Caco-2 (cell line): ENCODE measurements around the gene BCR. TPM values are rescaled to one million over a fixed set of nuclear protein-coding genes. Genes with fewer than 3 reads are reported as not detected.

Source experiments
- BruUV-seq: library from RNA; stranded (reverse); fragments of 400-500 nt; replicated peaks from 2 replicates; lab custom pipeline; 2021; lab: Mats Ljungman, UMichigan
- CTCF ChIA-PET: fragments of 300-600 bp; sonication (Branson Sonifier 250); formaldehyde crosslinking; loops from one replicate; lab custom pipeline; 2022; ENCODE audit warnings: antibody characterized with exemption; lab: Charles Lee
- POLR2A ChIA-PET: fragments of 300-600 bp; sonication (Branson Sonifier 250); formaldehyde crosslinking; loops from one replicate; lab custom pipeline; 2022; ENCODE audit warnings: antibody characterized with exemption; lab: Charles Lee
- DNase-seq, 2 experiments: peaks; one replicate each; pipeline versions ENCODE4 v3.0.0 to v3.0.0-alpha.2; 2020 to 2022
- H3K27me3 ChIP-seq: replicated peaks from 2 replicates; pipeline ENCODE4 v1.6.0; 2011; ENCODE audit warnings: low read length; ENCODE audit not compliant: control insufficient read depth, insufficient read depth
- H3K36me3 ChIP-seq: 2 replicates; pipeline ENCODE4 v1.5.1; 2011; ENCODE audit warnings: low read length; ENCODE audit not compliant: control insufficient read depth, insufficient read depth
- H3K4me1 ChIP-seq: fragments of 250-450 bp; sonication (Bioruptor Pico); 2 replicates; pipeline ENCODE4 v1.5.1; 2020; ENCODE audit warnings: mild to moderate bottlenecking
- H3K4me3 ChIP-seq: 2 replicates; pipeline ENCODE4 v1.5.1; 2011; ENCODE audit warnings: low read depth, mild to moderate bottlenecking, control low read depth, low read length
- H3K9me3 ChIP-seq: fragments of 250-450 bp; sonication (Bioruptor Pico); 2 replicates; pipeline ENCODE4 v1.5.1; 2020; ENCODE audit warnings: mild to moderate bottlenecking, moderate library complexity
- H3K27ac Mint-ChIP-seq: one replicate; pipeline ENCODE4 v1.8.0; 2022; ENCODE audit warnings: mixed read lengths; ENCODE audit not compliant: unreplicated experiment
- H3K27me3 Mint-ChIP-seq: one replicate; pipeline ENCODE4 v1.8.0; 2022; ENCODE audit warnings: mixed read lengths; ENCODE audit not compliant: insufficient read depth, unreplicated experiment
- H3K36me3 Mint-ChIP-seq: one replicate; pipeline ENCODE4 v1.8.0; 2022; ENCODE audit warnings: mild to moderate bottlenecking, mixed read lengths; ENCODE audit not compliant: insufficient read depth, unreplicated experiment
- H3K4me1 Mint-ChIP-seq: one replicate; pipeline ENCODE4 v1.8.0; 2022; ENCODE audit warnings: low read depth, mixed read lengths; ENCODE audit not compliant: unreplicated experiment
- H3K4me3 Mint-ChIP-seq: one replicate; pipeline ENCODE4 v1.8.0; 2022; ENCODE audit warnings: mild to moderate bottlenecking, moderate library complexity, mixed read lengths; ENCODE audit not compliant: unreplicated experiment
- H3K9me3 Mint-ChIP-seq: one replicate; pipeline ENCODE4 v1.8.0; 2022; ENCODE audit warnings: mixed read lengths; ENCODE audit not compliant: unreplicated experiment
- intact Hi-C: fragments of 100-400 bp; cut with micrococcal nuclease; formaldehyde crosslinking; loops from one replicate; pipeline ENCODE4 v1.10.0; 2022; ENCODE audit not compliant: unreplicated experiment
- total RNA-seq: library from RNA; stranded (reverse); gene quantifications from 2 replicates; pipeline ENCODE4 v1.2.3, GENCODE V29; 2022
- TF ChIP-seq, protein P1 (sequence below), 2 experiments: fragments of 200-600 bp in 1 of 2; IDR thresholded peaks; 1 replicate in 1 of 2; 2 replicates in 1 of 2; pipeline versions ENCODE4 v1.5.1 to v1.8.0; 2011 to 2022; ENCODE audit warnings: antibody characterized with exemption in 1 of 2, control low read depth in 1 of 2, inconsistent platforms in 1 of 2, low read depth in 1 of 2, low read length in 1 of 2, mild to moderate bottlenecking in 1 of 2, moderate library complexity in 1 of 2; ENCODE audit not compliant: insufficient read depth in 1 of 2, severe bottlenecking in 1 of 2, unreplicated experiment in 1 of 2

The BCR gene
- total RNA-seq, 1 experiment from 2014 or later = 87.4 TPM

- Histone ChIP-seq H3K4me3 (no peak overlapping the region), H3K9me3 (no peaks in the 10 kb centered on the region), H3K36me3 (peaks cover under 1% of the 10 kb centered on the region; the same call in 1 of the 2 replicates), H3K27me3 (no peaks in the 10 kb centered on the region), H3K4me1 (no peaks in the 10 kb centered on the region)
- no peak for DNase-seq
- Mint-ChIP-seq H3K9me3 (no peaks in the 10 kb centered on the region), H3K27ac (no peak overlapping the region), H3K27me3 (no peaks in the 10 kb centered on the region), H3K4me1 (no peaks in the 10 kb centered on the region), H3K36me3 (peaks cover 73% of the 10 kb centered on the region), H3K4me3 (no peak overlapping the region)
- intact Hi-C loops = no loop called here
- ChIA-PET POLR2A (no interaction called here), CTCF (interaction anchor here (1.5 to 1.6 kb wide), 2 partner anchors 12 to 91 kb away, joined by 3 to 9 read pairs; no protein-coding TSS in a partner anchor)
- BruUV-seq = no TSS peak
- TF ChIP-seq, protein P1, sequence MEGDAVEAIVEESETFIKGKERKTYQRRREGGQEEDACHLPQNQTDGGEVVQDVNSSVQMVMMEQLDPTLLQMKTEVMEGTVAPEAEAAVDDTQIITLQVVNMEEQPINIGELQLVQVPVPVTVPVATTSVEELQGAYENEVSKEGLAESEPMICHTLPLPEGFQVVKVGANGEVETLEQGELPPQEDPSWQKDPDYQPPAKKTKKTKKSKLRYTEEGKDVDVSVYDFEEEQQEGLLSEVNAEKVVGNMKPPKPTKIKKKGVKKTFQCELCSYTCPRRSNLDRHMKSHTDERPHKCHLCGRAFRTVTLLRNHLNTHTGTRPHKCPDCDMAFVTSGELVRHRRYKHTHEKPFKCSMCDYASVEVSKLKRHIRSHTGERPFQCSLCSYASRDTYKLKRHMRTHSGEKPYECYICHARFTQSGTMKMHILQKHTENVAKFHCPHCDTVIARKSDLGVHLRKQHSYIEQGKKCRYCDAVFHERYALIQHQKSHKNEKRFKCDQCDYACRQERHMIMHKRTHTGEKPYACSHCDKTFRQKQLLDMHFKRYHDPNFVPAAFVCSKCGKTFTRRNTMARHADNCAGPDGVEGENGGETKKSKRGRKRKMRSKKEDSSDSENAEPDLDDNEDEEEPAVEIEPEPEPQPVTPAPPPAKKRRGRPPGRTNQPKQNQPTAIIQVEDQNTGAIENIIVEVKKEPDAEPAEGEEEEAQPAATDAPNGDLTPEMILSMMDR (IDR thresholded peaks at IDR 0.05; ENCODE audit: insufficient read depth in 1 of 2, low read depth in 1 of 2, low read length in 1 of 2, severe bottlenecking in 1 of 2, unreplicated experiment in 1 of 2) = no peak
Measured at GRCh38 chr22:23269441-23270211, 89.3 kb downstream of the BCR start.

DNA sequence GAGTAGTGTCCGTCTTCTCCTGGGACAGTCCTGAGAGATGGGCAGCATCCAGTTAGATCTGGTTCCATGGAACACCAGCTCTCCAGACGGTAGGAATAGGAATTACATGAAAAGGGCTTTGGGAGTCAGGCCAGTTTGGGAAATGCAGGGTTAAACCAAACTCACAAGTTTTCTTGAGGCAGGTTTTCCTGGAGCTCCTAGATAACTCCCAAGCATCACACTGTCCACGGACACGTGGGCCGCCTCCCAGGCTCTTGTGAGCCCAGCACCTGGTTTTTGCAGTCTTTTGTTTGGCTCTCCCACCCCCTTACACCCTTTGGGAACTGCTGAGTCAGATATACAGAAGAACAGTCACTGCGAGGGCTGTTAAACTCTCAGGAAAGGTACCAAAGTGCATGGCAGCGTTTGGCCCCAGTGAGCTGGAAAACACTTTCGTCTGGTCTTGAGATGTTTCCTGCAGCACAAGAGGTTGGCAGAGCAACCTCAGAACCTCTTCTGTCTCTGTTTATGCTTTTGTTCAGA, 90.0 kb downstream of the BCR start:
- no peak overlapping the region for H3K27ac Mint-ChIP-seq
- H3K36me3 ChIP-seq = no peaks in the 10 kb centered on the region; the same call in 1 of the 2 replicates

More for the DNA sequence above, 90.0 kb downstream of the BCR start:
- Histone ChIP-seq H3K4me1 (no peaks in the 10 kb centered on the region), H3K4me3 (no peak overlapping the region), H3K9me3 (no peaks in the 10 kb centered on the region), H3K27me3 (no peaks in the 10 kb centered on the region)
- no peak overlapping the region for H3K4me3 Mint-ChIP-seq
- H3K27me3 Mint-ChIP-seq = no peaks in the 10 kb centered on the region
- no peaks in the 10 kb centered on the region for H3K9me3 Mint-ChIP-seq
- ChIA-PET CTCF (interaction anchor here (1.5 to 1.6 kb wide), 2 partner anchors 12 to 92 kb away, joined by 3 to 9 read pairs; no protein-coding TSS in a partner anchor), POLR2A (no interaction called here)
- BruUV-seq = no TSS peak
- peaks cover 69% of the 10 kb centered on the region for H3K36me3 Mint-ChIP-seq
- H3K4me1 Mint-ChIP-seq = no peaks in the 10 kb centered on the region
- TF ChIP-seq, protein P1 (IDR thresholded peaks at IDR 0.05; ENCODE audit: insufficient read depth in 1 of 2, low read depth in 1 of 2, low read length in 1 of 2, severe bottlenecking in 1 of 2, unreplicated experiment in 1 of 2) = no peak
- intact Hi-C loops = no loop called here
- DNase-seq = no peak
